Spleen (tissue), 11 donors: ENCODE data around the gene OR13A1. TPM values are rescaled to one million over a fixed set of nuclear protein-coding genes. Genes with fewer than 3 reads are reported as not detected.
"Not testable (repeated sequence)": the region's sequence is repeated elsewhere in the genome, so short reads cannot be mapped to it uniquely, and the experiment has no call there.

Experiments used
- DNase-seq: peaks from one replicate; pipeline ENCODE4 v3.0.0-alpha.2; 2020
- H3K27ac ChIP-seq, 8 donors: fragments of 200-600 bp; sonication (generic) in 7 of 8; 1 replicate in 4 of 8; 2 replicates in 4 of 8; pipeline versions ENCODE4 v1.5.0 to v1.8.0; 2016 to 2021; ENCODE audit warnings: inconsistent platforms in 4 of 8, mild to moderate bottlenecking in 4 of 8, moderate library complexity in 1 of 8
- H3K27me3 ChIP-seq, 7 donors: fragments of 200-600 bp; sonication (generic) in 6 of 7; replicated peaks in 1 of 7; 1 replicate in 4 of 7; 2 replicates in 3 of 7; pipeline versions ENCODE4 v1.5.0 to v1.8.0; 2016 to 2021; ENCODE audit warnings: inconsistent platforms in 3 of 7, mild to moderate bottlenecking in 1 of 7
- H3K36me3 ChIP-seq, 6 donors: fragments of 200-600 bp; sonication (generic) in 5 of 6; 1 replicate in 4 of 6; 2 replicates in 2 of 6; pipeline versions ENCODE4 v1.5.0 to v1.8.0; 2016 to 2021; ENCODE audit warnings: inconsistent platforms in 2 of 6
- H3K4me1 ChIP-seq, 6 donors: fragments of 200-600 bp; sonication (generic) in 5 of 6; 1 replicate in 3 of 6; 2 replicates in 3 of 6; pipeline versions ENCODE4 v1.5.0 to v1.8.0; 2016 to 2021; ENCODE audit warnings: inconsistent platforms in 3 of 6
- H3K4me3 ChIP-seq, 8 donors: fragments of 200-600 bp; sonication (generic) in 7 of 8; 1 replicate in 4 of 8; 2 replicates in 4 of 8; pipeline versions ENCODE4 v1.5.0 to v1.8.0; 2016 to 2021; ENCODE audit warnings: inconsistent platforms in 4 of 8, mild to moderate bottlenecking in 4 of 8, moderate library complexity in 2 of 8
- H3K9me3 ChIP-seq, 8 donors: fragments of 200-600 bp; sonication (generic) in 7 of 8; 1 replicate in 4 of 8; 2 replicates in 4 of 8; pipeline versions ENCODE4 v1.5.0 to v1.8.0; 2016 to 2021; ENCODE audit warnings: inconsistent platforms in 4 of 8
- CTCF ChIP-seq, 11 experiments: fragments of 200-600 bp in 7 of 11; fragments of 450-650 bp in 4 of 11; sonication (generic) in 4 of 11; IDR thresholded peaks in 8 of 11; conservative IDR thresholded peaks in 3 of 11; 1 replicate in 7 of 11; 2 replicates in 4 of 11; pipeline versions ENCODE4 v1.4.0 to v1.8.0; 2016 to 2021; ENCODE audit warnings: antibody characterized with exemption in 11 of 11, inconsistent platforms in 4 of 11, mild to moderate bottlenecking in 1 of 11
- POLR2A ChIP-seq, 3 donors: fragments of 450-650 bp; IDR thresholded peaks; one replicate each; pipeline ENCODE4 v1.5.1; 2017; ENCODE audit warnings: antibody characterized with exemption in 3 of 3, mild to moderate bottlenecking in 1 of 3
- POLR2AphosphoS5 ChIP-seq, 3 donors: sonication (generic); formaldehyde crosslinking; IDR thresholded peaks; one replicate each; pipeline ENCODE4 v1.5.1; 2017; ENCODE audit warnings: antibody characterized with exemption in 3 of 3
- WGBS, 5 donors: extraction: QIAGEN DNeasy Blood & Tissue Kit in 3 of 5; methylation state at CpG; one replicate each; pipeline versions ENCODE4 v1.1.5 to v1.1.7; 2013 to 2018; 5-methylcytosine and 5-hydroxymethylcytosine counted together
- intact Hi-C: fragments of 100-400 bp; cut with DNase I; formaldehyde crosslinking; loops from one replicate; pipeline ENCODE4 v1.15.0; 2023; ENCODE audit warnings: low total_unique reads
- polyA plus RNA-seq, 3 donors: library from polyadenylated mRNA; stranded (reverse); fragments of 200-250 nt; gene quantifications; one replicate each; pipeline ENCODE4 v1.2.1, GENCODE V29; 2013
- total RNA-seq, 7 donors: library from RNA; depleted of rRNA in 3 of 7; stranded (reverse); fragments of >200 nt in 3 of 7; fragmentation: NEBNext Ultra II Directional in 4 of 7; extraction: Animal tissue kit (Norgen Biotek cat#: 25700) in 4 of 7; gene quantifications; one replicate each; pipeline versions ENCODE4 v1.1.0 to v1.2.1, GENCODE V29; 2016 to 2021
- donor health status: healthy with polysubstance abuse.
- donor health status: DM: no; HTN: no; CAD: no; lungs with moderate emphysema.
- donor health status: DM: no; HTN: no; CAD: no.
- donor health status: Bipolar disorder and iron deficiency.
- donor health status: healthy.
- donor health status: DM: no; HTN: no; CAD: no.
- donor health status: DM: yes; HTN: yes; CAD: no.

OR13A1 gene
- total and polyA plus RNA-seq, 10 donors, result 0.13 to 3.8 (median 0.68) TPM; not detected in 1

GRCh38 chr10:45282061-45282460, 33.3 kb downstream of the OR13A1 start:
- H3K36me3 ChIP-seq, result no peaks in the 10 kb centered on the region
- peaks cover 0 to 9% (median 0%) of the 10 kb centered on the region in 8 donors for H3K9me3 ChIP-seq
- no peak overlapping the region for H3K4me3 ChIP-seq
- H3K27me3 ChIP-seq, result no peaks in the 10 kb centered on the region
- no peak for TF ChIP-seq CTCF (IDR thresholded peaks at IDR 0.05 in 8 of 11, conservative IDR thresholded peaks at IDR 0.05 in 3 of 11)
- intact Hi-C loops, result no loop called here
- H3K27ac ChIP-seq, result no peak overlapping the region
- 59 to 94% (median 65%) methylated on average over 4 of the region's 4 CpGs for WGBS, 5 donors
- no peak for DNase-seq
- H3K4me1 ChIP-seq, result no peaks in the 10 kb centered on the region

- H3K4me3 ChIP-seq, result no peak overlapping the region
- TF ChIP-seq POLR2A (IDR thresholded peaks at IDR 0.05) (no peak), CTCF (IDR thresholded peaks at IDR 0.05 in 8 of 11, conservative IDR thresholded peaks at IDR 0.05 in 3 of 11) (no peak), POLR2AphosphoS5 (IDR thresholded peaks at IDR 0.05) (no peak)
- no peak for DNase-seq
- no peaks in the 10 kb centered on the region for H3K4me1 ChIP-seq
- 37 to 72% (median 43%) methylated on average over 3 of the region's 3 CpGs for WGBS, 5 donors
- H3K27me3 ChIP-seq, result no peaks in the 10 kb centered on the region
- H3K9me3 ChIP-seq, result no peaks in the 10 kb centered on the region
- intact Hi-C loops, result no loop called here
- no peaks in the 10 kb centered on the region for H3K36me3 ChIP-seq
- H3K27ac ChIP-seq, result no peak overlapping the region
These were observed 35.2 kb downstream of the OR13A1 start for GRCh38 chr10:45280113-45280760.

- WGBS, 5 donors, result 78 to 90% (median 85%) methylated on average over 1 of the region's 1 CpG
- H3K27ac ChIP-seq, result no peak overlapping the region
- no peaks in the 10 kb centered on the region for H3K9me3 ChIP-seq
- no peaks in the 10 kb centered on the region for H3K4me1 ChIP-seq
- intact Hi-C loops, result no loop called here
- TF ChIP-seq CTCF (IDR thresholded peaks at IDR 0.05 in 8 of 11, conservative IDR thresholded peaks at IDR 0.05 in 3 of 11) (no peak), POLR2A (IDR thresholded peaks at IDR 0.05) (no peak), POLR2AphosphoS5 (IDR thresholded peaks at IDR 0.05) (no peak)
- DNase-seq, result no peak
- no peaks in the 10 kb centered on the region for H3K36me3 ChIP-seq
- no peak overlapping the region for H3K4me3 ChIP-seq
- no peaks in the 10 kb centered on the region for H3K27me3 ChIP-seq
These were observed 35.7 kb downstream of the OR13A1 start for GRCh38 chr10:45279682-45280081.

GRCh38 chr10:45278860-45279498, 36.4 kb downstream of the OR13A1 start:
- TF ChIP-seq CTCF (IDR thresholded peaks at IDR 0.05 in 8 of 11, conservative IDR thresholded peaks at IDR 0.05 in 3 of 11) (no peak), POLR2A (IDR thresholded peaks at IDR 0.05) (no peak), POLR2AphosphoS5 (IDR thresholded peaks at IDR 0.05) (no peak)
- no peak overlapping the region for H3K27ac ChIP-seq
- intact Hi-C loops, result no loop called here
- H3K4me1 ChIP-seq, result no peaks in the 10 kb centered on the region
- no peaks in the 10 kb centered on the region for H3K27me3 ChIP-seq
- WGBS, 5 donors, result 63 to 80% (median 65%) methylated on average over 6 of the region's 6 CpGs
- no peak overlapping the region for H3K4me3 ChIP-seq
- DNase-seq, result no peak
- H3K9me3 ChIP-seq, result no peaks in the 10 kb centered on the region
- no peaks in the 10 kb centered on the region for H3K36me3 ChIP-seq

GRCh38 chr10:45276146-45276545, 39.3 kb downstream of the OR13A1 start:
- H3K27me3 ChIP-seq, H3K27ac ChIP-seq, H3K4me1 ChIP-seq, H3K9me3 ChIP-seq, intact Hi-C loops, H3K4me3 ChIP-seq, DNase-seq, H3K36me3 ChIP-seq: not testable (repeated sequence)
